Body of pancreas (tissue), 4 donors: ENCODE measurements around the gene NRARP.

Experiments used
- CTCF ChIP-seq, 7 experiments: fragments of 450-650 bp in 4 of 7; fragments of 200-600 bp in 3 of 7; sonication (generic) in 3 of 7; IDR thresholded peaks; one replicate each; pipeline ENCODE4 v1.5.1; 2016 to 2019; ENCODE audit warnings: antibody characterized with exemption in 7 of 7
- POLR2A ChIP-seq, 3 donors: fragments of 450-650 bp; IDR thresholded peaks; one replicate each; pipeline ENCODE4 v1.6.1; 2016; ENCODE audit warnings: antibody characterized with exemption in 3 of 3, mild to moderate bottlenecking in 2 of 3

- TF ChIP-seq CTCF (IDR thresholded peaks at IDR 0.05) (no peak), POLR2A (IDR thresholded peaks at IDR 0.05) (no peak)
Observed at GRCh38 chr9:137267933-137268355, 34.1 kb downstream of the NRARP start.
